ENCODE measurements around the gene SAV1.
A peak's percentile ranks its signal among the peaks of the same experiment; 100 is the strongest.
"Not testable (repeated sequence)": the region's sequence is repeated elsewhere in the genome, so short reads cannot be mapped to it uniquely, and the experiment has no call there.

SAV1 gene

DNA sequence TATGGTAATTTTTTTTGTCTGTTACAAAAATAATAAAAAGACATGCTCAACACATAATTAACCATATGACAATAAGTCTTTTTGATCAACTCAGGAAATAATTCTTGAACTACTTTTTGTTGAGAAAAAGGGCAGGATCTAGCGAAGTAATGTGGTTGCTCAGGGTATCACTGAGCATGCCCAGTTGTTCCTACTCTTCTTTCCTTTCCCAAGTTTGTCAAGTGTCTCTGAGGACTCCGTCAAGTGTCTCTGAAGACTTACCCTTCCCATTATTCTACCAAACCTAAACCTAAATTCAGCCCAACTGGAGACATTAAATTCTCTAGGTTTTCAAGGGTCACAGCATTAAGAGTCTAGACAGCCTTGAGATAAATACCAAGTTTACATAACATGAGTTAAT, 3.5 kb downstream of the SAV1 start:
- not testable (repeated sequence) for DNase-seq

DNA sequence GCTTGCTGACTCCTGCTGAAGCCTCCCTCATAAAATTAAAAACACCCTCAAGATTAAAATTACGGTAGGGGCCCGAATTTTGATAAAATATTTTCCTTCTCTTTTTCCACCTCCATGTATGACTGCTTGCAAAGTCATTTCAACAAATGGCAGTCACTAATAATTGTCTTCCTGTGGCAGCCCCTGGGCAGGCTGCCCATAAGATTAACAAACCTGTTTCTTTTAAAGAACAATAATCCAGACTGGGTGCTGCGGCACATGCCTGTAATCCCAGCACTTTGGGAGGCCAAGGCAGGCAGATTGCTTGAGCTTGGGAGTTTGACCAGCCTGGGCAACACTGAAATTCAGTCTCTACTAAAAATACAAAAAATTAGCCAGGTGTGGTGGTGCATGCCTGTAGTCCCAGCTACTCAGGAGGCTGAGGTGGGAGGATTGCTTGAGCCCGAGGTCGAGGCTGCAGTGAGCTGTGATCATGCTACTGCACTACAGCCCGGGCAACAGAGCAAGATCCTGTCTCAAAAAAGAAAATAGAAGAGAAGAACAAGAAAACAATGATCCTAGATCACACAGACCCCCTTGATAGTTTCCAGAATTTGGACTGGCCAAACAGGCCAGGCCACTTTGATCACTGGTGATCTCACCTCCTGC, 8.7 kb downstream of the SAV1 start:
- DNase-seq = no peak

DNA sequence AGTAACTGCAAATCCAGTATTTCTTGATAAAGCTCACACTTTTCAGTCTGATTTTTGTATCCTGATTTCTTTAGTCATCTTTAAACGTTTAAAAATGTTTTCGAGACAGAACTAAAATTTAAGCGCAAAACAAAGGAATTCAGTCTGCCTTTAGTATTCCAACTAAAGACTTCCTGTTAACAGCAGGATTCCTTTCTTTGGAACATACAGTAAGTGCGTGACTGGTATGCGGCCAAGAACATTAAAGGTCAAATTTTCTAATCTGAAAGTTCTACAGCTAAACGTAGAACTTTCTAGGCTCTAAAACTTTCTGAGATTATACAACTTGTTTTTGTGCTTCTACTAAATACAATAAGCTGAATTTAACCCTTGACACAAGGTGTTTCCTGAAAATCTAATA, 9.9 kb downstream of the SAV1 start:
- no peak for DNase-seq

DNA sequence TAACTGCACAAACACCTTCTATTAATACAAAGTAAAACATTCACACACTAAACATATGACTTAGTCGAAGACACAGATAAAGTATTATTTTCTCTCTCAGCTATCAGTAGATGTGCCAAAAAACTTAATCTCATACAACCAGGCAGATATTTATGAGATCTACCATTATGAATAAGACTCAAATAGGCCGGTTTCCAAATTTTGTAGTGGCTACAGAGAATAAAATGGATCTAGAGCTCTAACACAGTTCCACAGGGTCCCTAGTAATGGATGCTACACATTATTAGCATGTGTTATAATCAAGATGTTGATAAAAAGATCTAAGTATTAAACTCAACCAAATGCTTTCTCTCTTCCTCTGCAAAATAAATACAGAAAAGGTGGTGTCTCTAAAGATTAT, 10.4 kb downstream of the SAV1 start:
- no peak for DNase-seq

DNA sequence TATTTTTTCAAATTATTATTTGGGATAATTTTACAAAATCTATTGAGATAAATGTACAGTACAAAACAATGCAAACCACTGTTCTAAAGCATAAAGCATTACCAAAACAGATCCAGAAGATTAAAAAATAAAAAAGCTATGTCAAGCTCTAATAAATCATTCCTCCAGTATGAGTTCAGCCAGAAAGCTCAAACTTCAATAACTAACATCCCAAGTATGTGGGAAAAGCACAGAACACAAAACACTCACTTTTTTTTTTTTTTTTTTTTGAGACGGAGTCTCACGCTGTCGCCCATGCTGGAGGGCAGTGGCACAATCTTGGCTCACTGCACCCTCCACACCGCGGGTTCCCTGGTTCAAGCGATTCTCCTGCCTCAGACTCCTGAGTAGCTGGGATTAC, 11.3 kb downstream of the SAV1 start:
- no peak for DNase-seq

DNA sequence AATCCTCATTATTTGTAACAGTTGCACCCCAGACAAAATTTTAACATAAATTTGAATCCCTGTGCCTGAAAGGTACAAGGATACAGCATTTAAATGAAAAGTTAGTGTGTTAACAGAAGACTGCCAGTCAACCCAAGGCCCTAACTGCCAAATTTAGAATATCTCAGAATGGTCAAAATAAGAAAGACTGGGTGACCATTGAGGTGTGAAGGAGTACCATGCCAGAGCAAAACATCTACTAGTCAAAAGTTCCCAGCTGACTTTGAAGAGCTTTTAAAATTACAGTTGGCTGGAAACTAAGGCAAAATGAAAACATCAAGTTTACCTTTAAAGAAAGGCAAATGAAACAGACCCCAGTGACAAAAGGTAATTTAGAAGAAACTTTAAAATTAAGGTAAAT, 18.4 kb downstream of the SAV1 start:
- no peak for DNase-seq

DNA sequence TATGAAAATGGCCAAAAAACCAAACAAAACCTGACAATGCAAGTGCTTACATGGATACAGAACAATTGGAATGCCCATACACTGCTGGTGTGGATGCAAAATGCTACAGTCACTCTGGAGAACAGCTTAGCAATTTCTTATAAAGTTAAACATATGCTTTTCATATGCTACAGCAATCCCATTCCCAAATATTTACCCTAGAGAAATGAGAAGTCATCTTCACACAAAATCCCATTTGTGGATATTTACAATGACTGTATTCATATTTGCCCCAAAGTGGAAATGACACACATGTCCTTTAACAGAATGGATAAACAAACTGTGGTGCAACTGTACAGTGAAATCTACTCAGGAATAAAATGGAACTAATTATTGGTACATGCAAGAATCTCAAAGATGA, 20.4 kb downstream of the SAV1 start:
- DNase-seq = no peak

DNA sequence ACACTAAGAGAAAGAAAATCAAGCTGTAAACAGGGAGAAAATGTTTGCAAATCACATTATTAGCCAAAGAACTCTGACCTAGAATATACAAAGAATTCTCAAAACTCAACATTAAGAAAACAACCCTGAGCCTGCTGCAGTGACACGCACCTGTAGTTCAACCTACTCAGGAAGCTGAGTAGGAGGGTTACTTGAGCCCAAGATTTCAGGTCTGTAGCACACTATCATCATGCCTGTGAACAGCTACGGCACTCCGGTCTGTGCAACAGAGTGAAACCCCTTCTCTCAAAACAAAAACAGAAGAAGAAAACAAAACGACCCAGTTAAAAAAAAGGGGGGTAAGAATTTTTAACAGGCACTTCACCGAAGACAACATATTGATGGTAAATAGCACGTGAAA, 20.8 kb downstream of the SAV1 start:
- no peak for DNase-seq

DNA sequence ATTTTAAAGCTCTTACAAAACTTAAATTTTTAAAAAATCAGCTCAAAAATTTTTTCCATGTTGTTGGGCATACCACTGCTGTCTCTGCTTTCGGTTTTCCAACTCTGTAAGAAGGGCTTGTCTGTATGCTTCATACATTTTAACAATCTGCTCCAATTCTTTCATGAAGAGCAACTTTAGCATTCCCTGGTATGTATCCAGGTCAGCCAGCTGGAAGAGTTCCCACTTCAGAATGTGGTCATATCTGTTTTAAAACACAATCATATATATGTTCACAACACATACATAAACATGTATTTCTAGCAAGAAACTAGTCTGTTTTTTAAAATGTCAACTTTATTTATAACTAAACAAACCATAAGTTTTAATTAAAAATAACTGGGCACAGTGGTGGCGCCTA, 33.0 kb downstream of the SAV1 start:
- DNase-seq = no peak

DNA sequence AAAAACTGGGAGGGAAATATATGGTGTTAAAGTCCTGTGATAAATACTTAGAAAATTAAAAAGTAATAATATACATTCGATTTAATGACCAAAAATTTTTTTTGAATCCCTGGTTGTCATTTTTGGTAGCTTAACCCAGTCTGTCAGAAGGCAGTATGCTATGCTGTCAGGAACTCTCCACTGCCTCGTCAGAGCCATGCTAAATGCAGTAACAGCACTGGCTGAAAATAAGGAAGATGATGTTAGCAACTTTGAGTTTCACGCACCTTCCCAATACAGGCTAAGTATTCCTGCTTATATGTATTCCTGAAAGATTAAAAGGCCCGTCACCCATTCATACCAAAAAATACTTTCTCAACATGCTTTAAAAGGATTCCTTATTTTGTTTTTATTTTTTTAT, 34.2 kb downstream of the SAV1 start:
- no peak for DNase-seq

DNA sequence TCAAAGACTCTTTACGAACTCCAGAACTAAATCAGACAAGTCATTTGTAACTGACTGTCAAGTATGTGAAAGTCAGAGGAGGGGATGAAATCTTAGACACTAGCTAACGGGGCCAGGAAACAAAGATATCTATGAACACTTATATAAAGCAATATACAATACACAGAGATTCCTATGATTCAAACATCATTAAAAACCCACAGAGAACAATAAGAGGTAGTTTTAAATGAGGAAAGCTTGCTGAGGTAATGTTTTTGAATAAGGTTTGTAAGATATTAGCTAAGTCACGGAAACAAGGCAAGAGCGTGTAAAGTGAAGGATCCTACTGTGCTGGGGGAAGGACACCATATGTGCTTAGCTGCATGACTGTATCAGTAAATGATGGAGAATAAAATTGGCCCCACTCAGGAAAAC, 36.7 kb downstream of the SAV1 start:
- no peak for DNase-seq

DNA sequence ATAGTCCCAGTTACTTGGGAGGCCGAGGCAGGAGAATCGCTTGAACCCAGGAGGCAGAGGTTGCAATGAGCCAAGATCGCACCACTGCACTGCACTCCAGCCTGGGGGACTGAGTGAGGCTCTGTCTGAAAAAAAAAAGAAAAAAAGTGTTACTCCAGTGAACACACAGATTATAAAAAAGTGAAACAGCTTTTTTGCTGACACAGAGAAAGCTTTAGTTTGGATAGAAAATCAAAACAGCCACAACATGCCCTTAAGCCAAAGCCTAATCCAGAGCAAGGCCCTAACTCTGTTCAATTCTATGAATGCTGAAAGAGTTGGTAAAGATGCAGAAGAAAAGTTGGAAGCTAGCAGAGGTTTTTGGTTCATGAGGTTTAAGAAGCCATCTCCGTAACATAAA, 43.2 kb downstream of the SAV1 start:
- DNase-seq = not testable (repeated sequence)

DNA sequence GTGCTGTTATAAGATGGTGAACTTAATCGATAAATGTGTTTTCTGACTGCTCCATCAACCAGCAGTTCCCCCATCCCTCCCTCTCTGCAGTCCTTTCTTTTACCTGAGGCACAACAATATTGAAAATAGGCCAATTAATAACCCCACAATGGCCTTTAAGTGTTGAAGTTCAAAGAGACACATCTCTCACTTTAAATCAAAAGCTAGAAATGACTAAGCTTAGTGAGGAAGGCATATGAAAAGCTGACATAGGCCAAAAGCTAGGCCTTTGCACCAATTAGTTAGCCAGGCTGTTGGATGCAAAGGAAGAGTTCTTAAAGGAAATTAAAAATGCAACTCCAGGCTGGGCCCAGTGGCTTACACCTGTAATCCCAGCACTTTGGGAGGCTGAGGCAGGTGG, 43.7 kb downstream of the SAV1 start:
- DNase-seq = no peak

DNA sequence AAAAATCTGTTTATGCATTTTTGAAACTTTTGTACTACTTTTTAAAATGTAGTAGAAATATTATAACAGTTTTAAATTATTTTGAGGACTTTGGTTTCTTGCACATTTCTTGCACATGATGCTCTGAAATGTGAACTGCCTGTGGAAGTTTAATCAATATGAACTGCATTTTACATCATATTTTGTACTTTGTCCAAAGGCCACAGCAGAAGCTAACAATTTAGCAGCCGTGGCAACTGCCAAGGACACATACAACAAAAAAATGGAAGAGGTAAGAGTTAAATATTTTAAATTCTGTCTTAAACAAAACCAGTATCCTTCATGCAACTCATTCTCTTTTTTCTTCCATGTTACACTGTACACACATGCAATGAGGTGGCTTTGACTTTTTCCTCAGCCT, 45.1 kb downstream of the SAV1 start:
- no peak for DNase-seq

DNA sequence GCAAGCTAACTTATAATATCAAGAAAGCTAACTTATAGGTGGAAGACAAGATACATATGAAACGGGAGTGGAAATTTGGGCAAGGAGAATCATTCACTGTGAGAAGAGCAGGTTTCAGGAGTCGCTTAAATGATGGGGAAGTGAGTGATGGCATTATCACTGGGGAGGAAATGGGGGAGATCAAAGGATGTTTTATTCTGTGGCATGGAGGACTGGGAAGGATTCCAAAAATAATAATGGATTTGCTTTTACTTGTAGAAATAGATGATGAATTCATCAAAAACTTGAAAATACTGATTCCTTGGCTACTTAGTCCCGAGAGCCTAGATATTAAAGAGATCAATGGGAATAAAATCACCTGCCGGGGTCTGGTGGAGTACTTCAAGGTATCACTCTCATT, 47.8 kb downstream of the SAV1 start:
- DNase-seq = no peak

DNA sequence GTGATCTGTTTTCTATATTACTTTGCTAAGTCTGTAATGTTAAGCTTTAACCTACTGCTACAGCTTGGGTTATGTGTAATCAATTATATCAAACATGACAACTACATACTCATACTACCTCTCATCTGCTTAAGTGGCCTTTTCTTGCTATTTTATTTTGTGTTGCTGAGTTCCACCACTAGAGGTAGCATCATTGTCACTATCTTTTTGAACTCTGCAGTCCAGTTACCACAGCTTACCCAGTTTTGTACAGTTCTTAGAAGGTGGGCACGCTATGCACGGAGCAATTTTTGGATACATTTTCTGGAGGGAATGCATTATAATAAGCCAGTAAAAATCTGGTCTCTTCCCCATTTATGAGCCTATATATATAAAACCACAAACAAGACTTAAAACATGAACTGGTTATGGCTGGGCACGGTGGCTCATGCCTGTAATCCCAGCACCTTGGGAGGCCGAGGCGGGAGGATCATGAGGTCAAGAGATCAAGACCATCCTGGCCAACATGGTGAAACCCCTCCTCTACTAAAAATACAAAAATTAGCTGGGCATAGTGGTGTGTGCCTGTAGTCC, 48.5 kb downstream of the SAV1 start:
- peak; percentile 26 for DNase-seq

DNA sequence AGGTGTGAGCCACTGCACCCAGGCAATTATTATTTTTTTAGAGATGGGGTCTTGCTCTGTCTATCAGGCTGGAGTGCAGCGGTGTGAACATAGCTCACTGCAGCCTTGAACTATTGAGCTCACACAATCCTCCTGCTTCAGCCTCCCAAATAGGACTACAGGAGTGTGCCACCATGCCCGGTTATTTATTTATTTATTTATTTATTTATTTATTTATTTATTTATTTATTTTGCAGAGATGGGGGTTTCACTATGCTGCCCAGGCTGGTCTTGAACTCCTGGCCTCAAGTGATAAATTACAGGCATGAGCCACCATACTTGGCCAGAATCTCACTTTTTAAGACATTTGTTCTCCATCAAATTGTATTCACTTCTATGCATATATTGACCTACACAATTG, 51.8 kb downstream of the SAV1 start:
- DNase-seq = no peak

DNA sequence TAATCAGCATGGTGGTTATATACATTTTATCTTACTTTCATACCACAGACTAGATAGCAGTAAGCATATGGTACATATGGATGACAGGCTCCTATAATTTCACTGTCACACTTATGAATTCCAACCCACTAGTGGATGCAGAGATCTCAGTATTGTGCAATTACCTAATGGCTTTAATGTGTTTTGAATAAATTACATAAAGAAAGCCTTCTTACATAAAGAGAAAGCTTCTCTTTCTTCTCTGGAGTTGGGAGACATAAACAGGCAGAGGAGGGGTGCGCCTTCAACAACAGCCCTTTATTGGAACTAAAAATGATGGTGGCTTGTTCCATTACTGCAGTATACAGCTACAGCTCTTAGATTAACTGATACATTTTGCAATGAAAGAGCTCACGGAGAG, 52.6 kb downstream of the SAV1 start:
- no peak for DNase-seq

DNA sequence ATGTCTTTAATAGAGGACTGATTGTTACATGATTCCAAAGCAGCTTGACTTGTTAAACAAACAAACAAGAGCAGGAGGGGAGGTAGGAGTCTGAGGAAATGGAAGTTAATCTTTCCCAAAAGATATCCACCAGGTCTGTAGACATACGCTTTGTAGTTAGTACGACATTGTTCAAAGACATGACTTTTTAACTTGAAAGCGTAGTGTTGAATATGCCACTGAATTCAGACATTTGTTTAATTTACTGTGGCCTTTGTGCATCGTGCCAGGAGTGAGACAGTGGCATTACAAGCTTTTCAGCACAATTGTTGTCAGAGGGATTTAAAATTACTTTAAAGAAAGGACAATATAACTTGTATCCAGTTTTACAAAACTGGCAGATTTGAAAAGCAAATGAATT, 53.0 kb downstream of the SAV1 start:
- DNase-seq = no peak

DNA sequence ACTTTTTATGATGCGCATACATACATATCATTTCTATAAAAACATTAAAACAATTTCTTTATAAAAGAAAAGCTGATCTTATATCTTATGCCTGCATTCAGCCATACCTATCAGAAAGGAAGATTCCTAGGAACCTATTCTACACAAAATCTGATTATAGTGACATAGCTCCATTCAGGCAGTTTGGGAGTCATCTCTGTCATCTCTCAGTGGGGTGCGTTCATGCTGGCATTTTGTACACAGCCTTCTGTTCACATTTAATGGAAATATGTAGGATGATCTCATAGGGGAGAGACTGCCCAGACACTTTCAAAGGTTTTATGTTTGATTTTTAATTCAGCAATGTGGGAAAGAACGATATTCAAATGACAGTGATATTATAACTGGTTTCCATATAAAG, 55.3 kb downstream of the SAV1 start:
- no peak for DNase-seq

DNA sequence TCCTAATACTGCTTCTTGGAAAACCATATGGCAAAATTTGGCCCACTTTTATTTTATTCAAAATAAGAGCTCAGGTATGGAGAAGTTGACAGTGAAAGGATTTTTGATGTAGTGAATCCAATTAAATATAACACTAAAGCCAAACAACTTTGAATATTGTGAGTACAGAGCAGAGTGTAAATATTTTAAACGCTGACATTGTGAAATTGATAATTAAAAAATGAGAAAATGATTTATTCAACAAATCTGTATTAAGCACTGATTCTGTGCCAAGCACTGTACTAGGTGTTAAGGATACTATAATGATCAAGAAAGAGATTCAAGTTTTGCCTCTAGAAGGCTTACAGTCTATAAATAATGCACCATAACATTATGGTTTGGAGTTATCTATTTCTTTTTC, 57.6 kb downstream of the SAV1 start:
- DNase-seq = no peak

DNA sequence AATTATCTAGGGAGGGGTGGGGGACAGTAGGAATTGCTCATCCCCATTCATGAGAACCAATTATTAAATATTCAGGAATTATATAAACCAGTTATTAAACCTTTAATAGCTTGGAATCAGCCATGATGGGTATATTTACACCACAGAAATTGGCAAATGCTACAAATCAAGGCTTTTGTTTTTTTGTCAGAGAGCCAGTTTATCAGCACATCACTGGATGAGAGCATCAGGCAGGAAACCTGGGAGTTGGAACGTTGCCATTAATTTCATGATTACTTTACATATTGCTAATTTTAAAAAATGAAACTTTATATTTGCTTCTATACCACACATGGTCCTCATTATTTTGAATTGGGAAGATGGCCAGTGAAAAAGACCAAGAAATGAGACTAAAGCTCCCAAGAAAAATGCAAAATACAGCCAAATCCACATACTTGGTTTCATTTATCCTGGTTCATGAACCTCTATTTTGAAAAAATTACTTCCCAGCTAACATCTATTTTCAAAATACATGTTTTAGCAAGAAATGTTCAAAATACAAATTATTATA, 59.7 kb downstream of the SAV1 start:
- no peak for DNase-seq

DNA sequence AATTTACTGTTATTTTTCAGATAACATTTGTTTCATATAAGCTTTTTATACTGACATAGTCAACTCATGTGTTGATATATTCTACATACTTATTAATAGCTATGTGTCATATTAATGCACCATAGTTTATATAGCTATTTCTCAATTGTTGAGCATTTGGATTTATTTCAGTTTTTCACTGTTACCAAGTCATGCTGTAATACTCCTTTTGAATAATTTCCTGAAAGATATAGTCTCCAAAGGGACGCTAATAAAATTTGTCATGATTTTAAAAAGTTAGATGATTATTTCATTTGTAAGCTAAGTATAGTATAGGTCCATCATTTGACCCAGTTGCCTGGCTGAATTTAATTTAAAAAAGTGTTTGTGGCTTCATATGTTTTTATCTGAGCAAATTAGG, 60.3 kb downstream of the SAV1 start:
- DNase-seq = no peak

DNA sequence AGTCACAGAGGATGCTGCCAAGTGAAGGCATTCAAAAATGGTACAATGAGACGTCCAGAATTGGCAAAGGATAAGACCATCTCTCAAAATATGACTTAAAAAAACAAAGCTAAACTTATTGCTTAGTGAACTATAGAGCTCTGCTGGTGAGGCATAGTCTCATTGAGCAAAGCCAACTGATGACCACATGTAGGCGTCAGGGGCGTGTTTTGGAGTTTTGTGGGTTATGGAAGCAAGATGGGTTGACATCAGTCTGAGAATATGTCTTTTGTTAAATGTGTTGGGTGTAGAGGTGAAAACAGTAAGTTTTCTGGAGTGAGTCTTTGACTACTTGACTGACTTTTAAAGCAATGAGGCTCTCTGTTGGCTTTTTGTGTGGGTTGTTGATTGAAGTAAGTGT, 60.9 kb downstream of the SAV1 start:
- DNase-seq = no peak

DNA sequence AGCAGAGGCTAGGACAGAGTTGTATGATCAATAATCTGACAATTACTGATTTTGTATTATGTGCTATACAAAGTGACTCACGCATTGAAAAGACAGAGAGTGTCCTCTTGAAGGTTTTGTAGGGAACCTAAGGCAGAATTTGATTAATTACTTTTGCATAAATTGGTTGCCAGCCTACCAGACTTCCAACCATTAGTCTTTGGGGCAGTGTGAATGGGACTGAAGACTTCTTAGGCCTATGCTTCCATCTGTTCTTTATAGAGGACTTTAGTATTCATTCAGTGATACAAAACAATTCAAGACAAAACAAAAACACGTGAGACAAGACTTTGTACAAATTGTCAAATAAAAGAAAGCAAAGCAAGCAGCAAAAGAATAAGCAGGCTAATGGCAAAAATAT, 61.6 kb downstream of the SAV1 start:
- no peak for DNase-seq

Data from NCI-H1092 treated with DMSO at 0.1 percent for 48 hours (cell line).